MV-4-11 (cell line): ENCODE data around the gene RNF169.
A peak's percentile ranks its signal among the peaks of the same experiment; 100 is the strongest.
"Not testable (repeated sequence)": the region's sequence is repeated elsewhere in the genome, so short reads cannot be mapped to it uniquely, and the experiment has no call there.

Experiments used
- DNase-seq: peaks from one replicate; lab custom pipeline; 2025; lab: John Stamatoyannopoulos, UW

RNF169 gene

DNA sequence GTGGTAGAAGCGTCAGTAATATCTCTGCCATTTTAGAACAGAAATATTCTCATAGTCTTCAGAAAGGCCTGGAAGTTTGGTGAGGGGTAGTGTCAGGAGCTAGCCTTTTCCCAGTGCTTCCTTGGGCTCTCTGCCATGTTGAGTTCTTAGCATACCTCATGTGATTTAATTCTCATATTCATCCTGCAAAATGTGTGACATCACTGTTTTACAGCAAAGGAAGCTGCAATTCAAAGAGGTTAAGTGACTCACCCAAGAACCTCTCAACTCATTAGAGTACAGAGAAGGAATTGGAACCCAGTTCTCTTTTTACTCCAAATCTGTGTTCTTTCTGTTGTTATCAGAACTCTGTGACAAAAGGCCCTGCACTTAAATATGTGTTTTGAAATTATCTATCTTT lies 72.1 kb downstream of the RNF169 start:
- DNase-seq = peak; percentile 29

DNA sequence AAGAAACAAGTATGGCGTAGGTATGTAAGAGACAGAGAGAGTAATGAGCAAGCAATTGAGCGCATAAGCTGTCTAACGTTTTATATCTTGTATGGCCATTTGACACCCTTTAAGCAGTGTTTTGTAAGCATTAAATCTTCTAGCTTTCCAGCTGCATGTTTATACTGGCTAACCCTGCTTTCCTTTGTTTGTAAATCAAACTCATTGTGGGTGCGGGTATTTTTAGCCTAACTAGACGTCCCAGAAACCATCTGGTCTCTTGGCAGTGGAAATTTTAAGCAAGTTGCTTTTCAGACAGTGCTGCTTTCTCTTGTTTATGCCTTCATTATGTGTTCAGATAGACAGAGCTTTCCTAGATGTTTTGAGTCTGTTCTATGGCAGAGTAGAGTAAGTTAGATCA lies 73.5 kb downstream of the RNF169 start:
- no peak for DNase-seq

DNA sequence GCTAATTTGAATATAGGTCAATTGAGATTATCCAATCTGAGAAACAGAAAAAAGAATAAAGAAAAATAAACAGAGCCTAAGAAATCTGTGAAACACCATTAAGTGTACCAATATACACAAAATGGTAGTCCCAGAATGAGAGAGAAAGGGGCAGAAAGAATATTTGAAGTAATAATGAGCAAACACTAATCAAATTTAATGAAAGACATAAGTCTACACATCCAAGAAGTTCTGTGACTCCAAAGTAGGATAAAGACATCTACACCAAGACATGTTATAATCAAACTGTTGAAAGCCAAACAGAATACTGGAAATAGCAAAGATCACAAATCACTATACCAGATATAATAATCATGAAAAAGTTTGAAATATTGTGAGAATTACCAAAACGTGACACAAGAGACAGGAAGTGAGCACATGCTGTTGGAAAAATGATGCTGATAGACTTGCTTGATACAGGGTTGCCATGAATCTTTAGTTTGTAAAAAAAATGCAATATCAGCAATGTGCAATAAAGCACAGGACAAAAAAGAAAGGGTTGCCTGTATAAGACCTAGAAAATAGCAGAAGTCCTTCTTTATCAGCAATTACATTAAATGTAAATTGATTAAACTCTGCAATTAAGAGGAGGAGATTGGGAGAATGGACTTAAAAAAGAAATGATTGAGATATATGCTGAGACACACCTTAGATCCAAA lies 75.8 kb downstream of the RNF169 start:
- DNase-seq = no peak

DNA sequence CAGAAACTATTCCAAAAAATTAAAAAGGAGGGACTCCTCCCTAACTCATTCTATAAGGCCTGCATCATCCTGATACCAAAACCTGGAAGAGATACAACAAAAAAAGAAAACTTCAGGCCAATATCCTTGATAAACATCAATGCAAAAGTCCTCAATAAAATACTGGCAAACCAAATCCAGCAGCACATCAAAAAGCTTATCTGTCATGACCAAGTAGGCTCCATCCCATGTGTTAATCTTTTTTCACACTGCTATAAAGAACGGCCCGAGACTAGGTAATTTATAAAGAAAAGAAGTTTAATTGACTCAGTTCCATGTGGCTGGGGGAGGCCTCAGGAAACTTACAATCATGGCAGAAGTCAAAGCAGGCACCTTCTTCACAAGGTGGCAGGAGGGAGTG lies 76.9 kb downstream of the RNF169 start:
- DNase-seq = not testable (repeated sequence)

DNA sequence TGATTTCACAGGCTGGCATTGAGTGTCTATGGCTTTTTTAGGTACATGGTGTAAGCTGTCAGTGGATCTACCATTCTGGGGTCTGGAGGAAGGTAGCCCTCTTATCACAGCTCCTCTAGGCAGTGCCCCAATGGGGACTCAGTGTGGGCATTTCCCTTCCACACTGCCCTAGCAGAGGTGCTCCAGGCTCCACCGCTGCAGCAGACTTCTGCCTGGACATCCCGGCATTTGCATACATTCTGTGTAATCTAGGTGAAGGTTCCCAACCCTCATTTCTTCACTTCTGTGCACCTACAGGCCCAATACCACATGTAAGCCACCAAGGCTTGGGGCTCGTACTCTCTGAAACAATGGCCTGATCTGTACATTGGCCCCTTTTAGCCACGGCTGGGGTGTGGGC lies 78.3 kb downstream of the RNF169 start:
- no peak for DNase-seq

DNA sequence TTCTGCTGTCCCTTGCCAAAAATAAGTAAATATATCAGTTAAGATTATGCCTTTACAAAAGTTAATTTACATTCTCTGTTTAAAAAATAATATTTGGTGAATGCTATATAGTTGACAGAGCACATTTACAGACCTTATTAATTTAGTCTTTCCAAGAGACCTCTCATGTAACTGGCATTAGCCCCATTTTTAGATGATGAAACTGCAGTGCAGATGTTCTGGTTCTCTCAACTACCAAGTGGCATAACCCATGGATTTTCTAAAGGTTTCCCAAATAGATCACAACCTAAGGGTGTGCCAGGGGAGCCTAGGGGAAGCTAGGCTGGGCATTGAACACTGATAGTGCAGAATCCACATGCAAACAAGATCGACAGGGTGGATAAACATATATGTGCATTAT lies 88.5 kb downstream of the RNF169 start:
- no peak for DNase-seq

DNA sequence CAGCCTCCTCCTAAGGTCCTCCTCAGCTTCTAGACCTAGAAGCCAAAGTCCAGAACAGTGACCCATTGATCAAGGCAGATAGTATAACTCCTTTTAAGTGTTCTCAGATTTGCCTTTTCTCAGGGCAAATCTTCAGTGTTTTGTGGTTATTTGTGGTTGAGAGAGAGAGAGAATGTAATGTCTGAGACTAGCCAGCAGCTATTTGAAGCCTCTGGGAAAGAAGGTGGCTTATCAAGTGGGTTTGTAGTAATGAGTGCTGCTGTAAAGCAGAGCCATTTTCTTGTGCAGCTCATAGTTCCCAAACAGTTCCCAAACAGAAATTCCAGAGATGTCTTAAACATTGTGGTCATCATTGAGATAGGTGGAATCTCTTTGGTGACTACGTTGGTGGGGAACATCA lies 89.5 kb downstream of the RNF169 start:
- no peak for DNase-seq

DNA sequence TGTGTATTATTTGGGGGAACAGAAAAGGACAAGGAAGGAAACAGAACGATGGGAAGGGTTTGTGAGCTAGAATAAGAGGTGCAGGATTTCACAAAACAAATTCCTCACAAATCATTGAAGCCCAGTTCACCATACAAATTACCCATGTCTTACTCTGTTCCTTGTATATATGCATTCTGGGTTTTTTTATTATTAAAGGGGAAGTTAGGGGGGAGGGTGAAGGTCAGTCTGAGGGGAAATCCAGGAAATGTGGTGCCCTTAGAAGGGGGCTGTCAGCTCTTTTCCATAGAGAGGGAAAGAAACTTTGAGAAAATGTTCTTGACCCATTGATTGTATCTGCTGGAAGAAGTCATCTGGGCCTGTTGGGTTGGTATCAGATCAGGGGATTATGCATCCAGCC lies 90.8 kb downstream of the RNF169 start:
- no peak for DNase-seq

DNA sequence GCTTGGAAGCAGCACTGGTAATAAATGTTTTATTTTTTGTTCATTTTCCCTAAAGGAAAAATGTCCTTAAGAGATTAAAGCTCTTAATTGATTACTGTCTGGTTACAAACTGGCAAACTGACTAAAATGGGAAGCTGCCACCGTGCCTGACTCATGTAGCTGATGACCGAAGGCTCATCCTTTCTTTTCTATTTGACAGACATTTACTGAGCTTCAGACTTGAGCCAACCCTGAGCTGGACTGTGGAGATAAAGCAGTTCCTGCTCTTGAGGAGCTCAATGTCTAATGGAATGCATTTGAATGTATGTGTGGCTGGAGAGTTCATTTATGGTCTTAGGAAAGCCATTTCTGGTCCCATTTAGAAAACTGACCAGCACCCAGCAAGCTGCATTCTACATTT lies 91.3 kb downstream of the RNF169 start:
- no peak for DNase-seq

DNA sequence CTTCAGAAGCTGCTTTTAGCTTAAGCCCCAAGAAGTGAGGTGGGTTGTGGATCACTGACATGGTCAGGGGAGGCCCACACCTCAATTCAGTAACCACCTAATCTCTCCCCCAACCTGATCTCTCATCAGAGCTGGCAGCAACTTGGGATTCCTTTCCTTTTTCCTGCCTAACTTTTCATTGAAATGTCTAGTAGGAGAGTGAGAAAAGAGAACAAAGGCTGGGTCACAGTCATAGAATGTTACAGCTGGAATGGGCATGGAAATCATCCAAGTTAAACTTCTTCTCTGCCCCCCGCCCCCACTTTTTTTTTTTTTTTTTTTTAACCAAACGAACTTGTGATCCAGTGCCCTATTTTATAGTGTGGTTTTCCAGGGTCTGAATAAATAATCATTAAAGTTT lies 91.8 kb downstream of the RNF169 start:
- no peak for DNase-seq

DNA sequence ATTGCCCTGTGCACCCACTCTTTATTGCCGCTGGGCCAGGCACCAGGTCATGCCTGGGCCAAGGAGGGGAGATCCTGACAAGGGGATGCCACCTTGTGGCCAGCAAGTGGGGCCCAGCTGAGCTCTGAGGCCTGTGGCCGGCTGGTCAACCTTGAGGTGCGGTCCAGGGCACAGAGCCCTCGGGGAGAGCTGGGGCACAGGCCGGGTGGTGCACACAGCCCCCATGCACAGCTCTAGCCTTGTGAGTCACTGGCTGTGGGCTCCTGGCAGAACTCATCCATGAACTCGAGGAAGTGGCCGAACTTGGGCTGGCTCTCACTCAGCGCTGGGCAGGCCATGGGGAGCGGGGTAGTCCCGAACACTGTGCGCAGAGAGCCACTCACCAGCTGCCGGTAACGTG lies 94.3 kb downstream of the RNF169 start:
- no peak for DNase-seq

DNA sequence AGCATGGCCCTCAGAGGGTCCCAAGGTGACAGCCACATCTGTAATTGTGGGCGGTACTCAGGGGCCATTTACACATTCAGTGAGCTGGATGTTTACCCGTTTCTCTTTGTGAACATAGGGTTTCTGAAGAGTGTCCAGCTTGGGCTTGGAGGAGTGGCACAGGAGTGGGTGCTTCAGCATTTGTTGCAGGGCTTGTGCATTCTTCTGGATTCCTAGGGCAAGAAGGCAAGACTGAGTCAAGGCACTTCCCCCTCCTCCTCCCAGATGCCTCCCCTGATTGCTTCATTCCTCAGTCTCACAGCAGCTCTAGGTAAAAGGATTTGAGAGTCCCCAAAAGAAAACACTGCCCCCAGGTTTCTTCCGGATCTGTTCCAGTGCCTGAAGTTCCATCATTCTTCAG lies 95.4 kb downstream of the RNF169 start:
- DNase-seq = no peak

DNA sequence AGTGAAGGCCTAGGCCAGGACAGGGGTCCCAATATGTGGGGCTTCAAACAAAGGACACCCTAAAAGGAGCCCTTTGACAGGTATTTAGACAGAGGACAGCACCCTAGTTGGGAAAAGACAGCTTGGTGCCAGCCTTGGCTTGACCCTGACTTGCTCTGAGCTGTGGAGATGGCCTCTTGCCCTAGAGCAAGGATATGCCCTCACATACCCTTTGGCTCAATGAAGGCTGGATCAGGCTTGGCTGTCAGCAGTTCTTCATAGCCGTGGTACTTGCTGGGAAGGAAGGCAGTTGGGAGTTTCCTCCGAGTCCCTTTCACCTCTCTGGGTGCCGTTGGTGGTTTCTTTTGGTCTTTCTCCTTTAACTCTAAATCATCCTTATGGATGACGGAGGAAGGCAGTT lies 96.2 kb downstream of the RNF169 start:
- DNase-seq = no peak

DNA sequence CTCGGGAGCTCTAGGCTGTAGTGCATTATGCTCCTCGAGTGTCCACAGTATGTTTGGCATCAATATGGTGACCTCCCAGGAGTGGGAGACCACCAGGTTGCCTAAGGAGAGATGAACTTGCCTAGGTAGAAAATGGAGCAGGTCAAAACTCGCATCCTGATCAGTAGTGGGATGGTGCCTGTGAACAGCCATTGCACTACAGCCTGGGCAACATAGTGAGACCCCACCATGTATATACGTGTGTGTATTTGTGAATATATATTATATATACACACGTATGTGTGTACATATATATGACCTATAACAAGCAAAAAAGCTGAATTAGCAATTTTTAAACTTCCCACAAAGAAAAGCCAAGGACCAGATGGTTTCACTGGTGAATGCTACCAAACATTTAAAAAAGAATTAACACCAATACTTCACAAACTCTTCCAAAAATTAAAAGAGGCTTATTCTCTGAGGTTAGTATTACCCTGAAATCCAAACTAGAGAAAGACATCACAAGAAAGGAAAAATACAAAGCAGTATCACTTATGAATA lies 97.4 kb downstream of the RNF169 start:
- DNase-seq = no peak

DNA sequence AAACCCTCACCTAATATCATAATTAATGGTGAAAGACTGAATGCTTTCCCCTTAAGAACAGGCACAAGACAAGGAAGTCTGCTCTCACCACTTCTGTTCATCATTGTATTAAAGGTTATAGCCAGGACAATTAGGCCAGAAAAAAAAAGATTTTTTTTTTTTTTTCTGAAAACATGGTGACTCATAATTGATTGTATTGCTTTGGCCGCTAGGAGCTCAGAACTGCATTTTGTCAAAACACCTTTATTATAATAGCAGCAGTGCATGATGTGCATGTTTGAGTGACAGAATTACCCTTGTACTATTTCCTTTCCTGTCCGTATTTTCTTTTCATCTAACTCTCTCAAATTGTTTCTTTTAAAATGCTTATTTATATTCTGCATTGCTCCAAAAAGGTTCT lies 98.1 kb downstream of the RNF169 start:
- no peak for DNase-seq

DNA sequence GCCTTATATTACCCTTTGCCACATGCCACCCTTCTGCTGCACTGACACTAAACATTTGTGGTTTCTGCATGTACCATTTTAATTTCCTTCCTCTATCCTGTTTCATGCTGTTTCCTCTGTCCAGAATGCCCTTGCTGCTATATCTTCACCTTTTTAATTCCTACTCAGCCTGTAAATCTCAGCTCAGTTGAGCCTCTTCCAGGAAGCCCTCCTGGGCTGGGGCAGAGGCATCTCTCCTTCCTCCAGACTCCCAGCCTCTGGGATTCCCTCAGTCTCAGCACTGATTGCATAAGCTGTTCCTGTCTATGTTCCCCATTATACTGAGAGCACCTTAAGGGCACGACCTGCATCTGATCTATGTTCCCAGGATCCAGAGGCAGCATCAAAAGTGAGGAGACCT lies 98.7 kb downstream of the RNF169 start:
- DNase-seq = no peak

DNA sequence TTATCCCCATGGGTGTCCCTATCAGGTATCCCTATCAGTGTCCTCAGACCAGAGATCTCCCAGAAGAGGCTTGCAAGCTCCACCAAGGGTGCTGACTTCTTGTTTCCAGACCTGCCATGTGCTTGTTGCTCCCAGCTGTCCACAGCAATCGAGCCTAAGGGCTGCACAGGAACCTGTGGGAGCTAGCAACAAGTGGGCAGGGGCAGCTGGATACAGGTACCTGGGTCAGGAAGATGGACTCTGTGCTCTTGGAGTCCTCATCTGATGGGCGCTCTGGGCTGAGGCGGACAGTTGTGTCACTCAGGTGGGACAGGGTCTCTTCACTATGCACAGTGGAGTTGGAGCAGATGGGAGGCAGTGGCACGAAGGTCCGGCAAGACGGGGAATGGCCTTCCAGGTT lies 99.2 kb downstream of the RNF169 start:
- DNase-seq = no peak

DNA sequence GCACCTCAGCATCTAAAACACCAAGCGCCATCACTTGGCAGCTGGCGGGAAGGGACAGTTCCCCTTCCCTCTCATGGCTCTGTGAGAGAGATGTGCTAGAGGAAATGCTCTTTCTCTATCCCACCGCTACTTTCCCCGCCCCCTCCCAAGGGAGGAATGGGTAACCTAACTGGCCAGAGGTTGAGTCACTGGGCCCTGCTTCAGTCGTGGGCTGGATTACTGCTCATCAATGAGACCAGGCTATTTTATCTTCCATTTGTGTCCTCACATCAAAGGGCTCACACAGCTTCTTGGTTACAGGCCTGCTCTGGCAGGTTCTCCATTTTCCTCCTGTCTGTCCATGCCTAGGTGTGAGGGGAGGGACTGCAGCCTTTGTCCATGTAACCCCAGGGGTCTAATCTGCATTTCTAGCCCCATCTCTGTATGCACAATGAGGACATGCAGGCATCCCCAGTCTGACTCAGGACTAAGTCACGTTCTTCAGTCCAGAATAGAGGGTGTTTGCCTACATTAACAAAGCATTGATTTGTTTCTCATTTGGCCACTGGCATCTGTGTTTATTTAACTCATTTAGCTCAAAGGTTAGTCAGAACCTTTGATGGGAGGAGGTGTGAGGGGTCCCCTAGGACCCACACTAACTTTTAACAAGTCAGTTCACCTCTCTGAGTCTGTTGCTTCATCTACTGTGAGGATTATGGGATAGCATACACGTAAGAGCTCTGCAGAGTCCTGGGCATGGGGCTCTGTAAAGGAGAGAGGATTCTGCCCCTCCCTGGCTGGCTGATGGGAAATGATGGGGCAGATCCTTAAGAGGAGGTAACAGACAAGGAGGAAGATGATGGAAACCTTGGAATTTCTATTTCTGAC lies 101.1 kb downstream of the RNF169 start:
- DNase-seq = peak; percentile 28

DNA sequence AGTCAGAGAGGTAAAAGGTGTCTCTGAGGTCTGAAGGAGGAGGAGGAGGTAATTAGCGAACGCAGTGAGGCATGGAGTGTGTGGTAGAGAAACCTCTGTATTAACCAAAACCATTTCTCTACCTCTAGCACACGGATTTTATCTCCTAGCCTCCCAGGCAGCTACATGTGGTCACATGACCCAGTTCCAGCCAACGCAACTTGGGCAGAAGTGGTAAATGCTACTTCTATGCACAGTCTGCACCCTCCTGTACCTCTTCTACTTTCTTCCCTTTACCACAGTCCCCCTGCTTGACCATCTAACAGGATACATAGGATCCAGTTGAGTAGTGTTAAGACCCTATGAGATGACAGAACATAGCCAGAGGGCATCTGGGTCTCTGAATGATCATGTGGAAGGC lies 104.6 kb downstream of the RNF169 start:
- DNase-seq = no peak

DNA sequence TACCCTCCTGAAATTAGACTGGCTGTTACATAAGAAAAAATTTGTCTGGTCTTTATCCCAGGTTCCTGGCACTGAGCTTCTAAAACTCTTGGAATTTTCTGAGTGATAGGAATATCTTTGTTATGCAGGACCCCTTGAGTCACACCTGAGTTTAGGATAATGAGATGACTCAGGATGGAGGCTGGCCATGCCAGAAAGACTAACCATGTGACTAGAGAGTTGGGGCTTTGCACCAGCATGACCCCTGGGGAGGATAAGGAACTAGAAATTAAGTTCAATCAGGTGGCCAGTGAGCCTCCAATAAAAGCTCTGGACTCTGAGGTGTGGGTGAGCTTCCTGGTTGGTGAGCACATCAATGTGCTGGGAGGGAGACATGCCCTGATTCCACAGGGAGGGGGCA lies 112.1 kb downstream of the RNF169 start:
- no peak for DNase-seq

DNA sequence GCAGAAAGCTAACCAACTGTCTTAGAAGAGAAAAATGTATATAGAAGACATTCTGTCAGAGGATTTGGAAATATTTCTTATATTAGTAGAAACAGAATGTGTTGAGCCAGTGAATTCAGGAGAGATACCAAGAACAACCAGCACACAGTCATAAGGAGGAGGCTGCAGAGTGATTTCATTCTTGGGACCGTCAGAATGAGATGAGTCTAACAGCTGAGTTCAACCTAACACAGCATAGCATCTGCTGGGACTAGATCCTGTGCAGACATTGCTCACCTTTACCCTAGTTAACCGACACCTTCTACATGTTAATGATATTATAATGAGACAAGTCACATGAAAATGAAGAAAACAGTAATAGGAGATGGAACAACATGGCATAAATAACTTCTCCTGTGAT lies 114.8 kb downstream of the RNF169 start:
- DNase-seq = no peak

DNA sequence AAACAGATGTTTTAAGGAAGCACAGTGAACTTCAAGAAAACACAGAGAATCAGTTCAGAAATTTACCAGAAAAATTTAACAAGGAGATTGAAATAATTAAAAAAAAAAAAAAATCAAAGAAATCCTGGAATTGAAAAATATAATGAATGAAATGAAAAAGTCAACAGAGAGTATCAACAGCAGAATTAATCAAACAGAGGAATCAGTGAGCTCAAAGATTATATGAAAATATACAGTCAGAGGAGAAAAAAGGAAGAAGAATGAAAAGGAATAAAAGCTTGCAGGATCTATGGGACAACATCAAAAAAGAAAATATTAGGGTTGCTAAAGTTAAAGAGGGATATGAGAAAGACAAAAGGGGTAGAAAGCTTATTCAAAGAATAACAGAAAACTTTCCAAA lies 117.9 kb downstream of the RNF169 start:
- no peak for DNase-seq

DNA sequence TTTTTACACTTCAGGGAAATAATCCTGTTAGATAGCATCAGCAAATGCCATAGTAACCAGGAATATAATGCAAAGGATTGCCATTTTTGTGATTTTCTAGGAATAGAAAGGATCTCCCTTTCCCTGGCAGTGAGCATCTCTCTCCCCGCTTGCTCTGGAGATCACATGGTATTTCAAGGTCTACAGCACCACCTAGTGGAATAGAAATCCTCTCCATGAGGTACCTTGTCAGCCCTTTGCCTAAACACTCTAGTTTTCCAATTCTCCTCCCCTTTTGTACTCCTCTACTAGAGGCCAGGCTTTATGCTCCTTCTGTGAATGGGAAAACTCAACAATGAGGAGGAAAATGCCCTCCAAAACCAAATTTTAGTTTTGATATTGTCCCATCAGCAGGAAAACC lies 121.8 kb downstream of the RNF169 start:
- no peak for DNase-seq
